Measurements from ENCODE around the gene GLDC. TPM values are rescaled to one million over a fixed set of nuclear protein-coding genes. Genes with fewer than 3 reads are reported as not detected.

GLDC gene
- total and polyA plus RNA-seq, 4 donors = 0.10 to 1.5 (median 0.74) TPM

- 86 to 88% methylated on average over 5 of the region's 5 CpGs for WGBS, 2 donors
- Histone ChIP-seq H3K9me3 (ENCODE audit: control insufficient read depth in 4 of 4, insufficient read depth in 3 of 4, low read length in 3 of 4) (no peaks in the 10 kb centered on the region), H3K36me3 (ENCODE audit: control insufficient read depth in 4 of 4, insufficient read depth in 4 of 4, low read length in 4 of 4) (no peaks in the 10 kb centered on the region), H3K4me1 (ENCODE audit: control insufficient read depth in 5 of 5, insufficient read depth in 5 of 5, low read length in 5 of 5) (peaks cover 0 to 3% (median 0%) of the 10 kb centered on the region in 5 donors), H3K27me3 (ENCODE audit: control insufficient read depth in 3 of 3, insufficient read depth in 3 of 3, low read length in 2 of 3) (no peaks in the 10 kb centered on the region), H3K4me3 (no peak overlapping the region), H3K27ac (ENCODE audit: low read depth in 1 of 2, low read length in 1 of 2) (no peak overlapping the region), H3K9ac (ENCODE audit: insufficient read depth in 1 of 2, low read length in 2 of 2) (no peak overlapping the region)
- no peak for DNase-seq
- ATAC-seq (ENCODE audit: insufficient read depth, low FRiP score) = peak; percentile 23
- TF ChIP-seq CTCF (IDR thresholded peaks at IDR 0.05; ENCODE audit: control extremely low read depth, extremely low read depth) = no peak
These were observed 81.2 kb downstream of the GLDC start for GRCh38 chr9:6564360-6564759.

- DNase-seq (no peak), ATAC-seq (ENCODE audit: insufficient read depth, low FRiP score) (peak; percentile 23)
- WGBS, 2 donors = 78% methylated on average over 7 of the region's 7 CpGs
- no peak overlapping the region for H3K9ac ChIP-seq (ENCODE audit: insufficient read depth in 1 of 2, low read length in 2 of 2)
- no peaks in the 10 kb centered on the region for H3K9me3 ChIP-seq (ENCODE audit: control insufficient read depth in 4 of 4, insufficient read depth in 3 of 4, low read length in 3 of 4)
- no peak overlapping the region for H3K27ac ChIP-seq (ENCODE audit: low read depth in 1 of 2, low read length in 1 of 2)
- H3K4me1 ChIP-seq (ENCODE audit: control insufficient read depth in 5 of 5, insufficient read depth in 5 of 5, low read length in 5 of 5) = peaks cover 0 to 3% (median 0%) of the 10 kb centered on the region in 5 donors
- no peaks in the 10 kb centered on the region for H3K36me3 ChIP-seq (ENCODE audit: control insufficient read depth in 4 of 4, insufficient read depth in 4 of 4, low read length in 4 of 4)
- no peaks in the 10 kb centered on the region for H3K27me3 ChIP-seq (ENCODE audit: control insufficient read depth in 3 of 3, insufficient read depth in 3 of 3, low read length in 2 of 3)
- TF ChIP-seq CTCF (IDR thresholded peaks at IDR 0.05; ENCODE audit: control extremely low read depth, extremely low read depth) = no peak
- H3K4me3 ChIP-seq = no peak overlapping the region
These were observed 82.6 kb downstream of the GLDC start for GRCh38 chr9:6562871-6563430.

GRCh38 chr9:6562201-6562600, 83.3 kb downstream of the GLDC start:
- no peaks in the 10 kb centered on the region for H3K36me3 ChIP-seq (ENCODE audit: control insufficient read depth in 4 of 4, insufficient read depth in 4 of 4, low read length in 4 of 4)
- ATAC-seq (ENCODE audit: insufficient read depth, low FRiP score) (no peak), DNase-seq (no peak)
- TF ChIP-seq CTCF (IDR thresholded peaks at IDR 0.05; ENCODE audit: control extremely low read depth, extremely low read depth) = no peak
- H3K27me3 ChIP-seq (ENCODE audit: control insufficient read depth in 3 of 3, insufficient read depth in 3 of 3, low read length in 2 of 3) = no peaks in the 10 kb centered on the region
- no peak overlapping the region for H3K27ac ChIP-seq (ENCODE audit: low read depth in 1 of 2, low read length in 1 of 2)
- no peak overlapping the region for H3K9ac ChIP-seq (ENCODE audit: insufficient read depth in 1 of 2, low read length in 2 of 2)
- H3K9me3 ChIP-seq (ENCODE audit: control insufficient read depth in 4 of 4, insufficient read depth in 3 of 4, low read length in 3 of 4) = no peaks in the 10 kb centered on the region
- no peak overlapping the region for H3K4me3 ChIP-seq
- H3K4me1 ChIP-seq (ENCODE audit: control insufficient read depth in 5 of 5, insufficient read depth in 5 of 5, low read length in 5 of 5) = peaks cover 0 to 3% (median 0%) of the 10 kb centered on the region in 5 donors
